OCI-LY1 (cell line): ENCODE measurements around the gene CUBN.

Experiments used
- H2AFZ ChIP-seq: fragments of 200-600 bp; sonication (generic), shearing (Covaris generic); 2 replicates; pipeline ENCODE4 v1.6.0; 2014; ENCODE audit warnings: antibody characterized with exemption, mild to moderate bottlenecking, low read length
- H3F3A ChIP-seq: fragments of 200-600 bp; sonication (generic), shearing (Covaris generic); 2 replicates; pipeline ENCODE4 v1.6.0; 2014; ENCODE audit warnings: mild to moderate bottlenecking, antibody characterized with exemption, low read length, moderate library complexity; ENCODE audit not compliant: insufficient read depth
- H3K27ac ChIP-seq: fragments of 200-600 bp; sonication (generic); 2 replicates; pipeline ENCODE4 v1.5.1; 2014; ENCODE audit warnings: low read length, mixed run types, mild to moderate bottlenecking, low read depth; ENCODE audit not compliant: poor library complexity, severe bottlenecking
- H3K27me3 ChIP-seq: fragments of 200-600 bp; sonication (generic); 2 replicates; pipeline ENCODE4 v1.6.0; 2014; ENCODE audit warnings: antibody characterized with exemption, mild to moderate bottlenecking, low read length, moderate library complexity; ENCODE audit not compliant: insufficient read depth
- H3K36me3 ChIP-seq: fragments of 200-600 bp; sonication (generic); 2 replicates; pipeline ENCODE4 v1.6.1; 2014; ENCODE audit warnings: mild to moderate bottlenecking, antibody characterized with exemption, low read length, moderate library complexity, mixed read lengths; ENCODE audit not compliant: insufficient read depth
- H3K4me1 ChIP-seq: fragments of 200-600 bp; sonication (generic); 2 replicates; pipeline ENCODE4 v1.5.1; 2014; ENCODE audit warnings: mild to moderate bottlenecking, low read length, moderate library complexity; ENCODE audit not compliant: insufficient read depth, severe bottlenecking
- H3K4me2 ChIP-seq: fragments of 200-600 bp; sonication (generic), shearing (Covaris generic); 2 replicates; pipeline ENCODE4 v1.6.1; 2014; ENCODE audit warnings: low read length
- H3K4me3 ChIP-seq: fragments of 200-600 bp; sonication (generic); 2 replicates; pipeline ENCODE4 v1.5.1; 2014; ENCODE audit warnings: low read length, low read depth, mild to moderate bottlenecking, mixed read lengths; ENCODE audit not compliant: poor library complexity, severe bottlenecking
- H3K79me2 ChIP-seq: fragments of 200-600 bp; shearing (Covaris generic); 2 replicates; pipeline ENCODE4 v1.6.1; 2016; ENCODE audit warnings: mixed run types, low read length, mixed read lengths; ENCODE audit not compliant: insufficient read depth
- H3K9ac ChIP-seq: fragments of 200-600 bp; sonication (generic), shearing (Covaris generic); 2 replicates; pipeline ENCODE4 v1.6.1; 2014; ENCODE audit warnings: mild to moderate bottlenecking, low read length, mixed read lengths
- H3K9me2 ChIP-seq: fragments of 200-600 bp; sonication (generic), shearing (Covaris generic); 2 replicates; pipeline ENCODE4 v1.6.1; 2014; ENCODE audit warnings: low read depth, mild to moderate bottlenecking, low read length, mixed read lengths
- H3K9me3 ChIP-seq: fragments of 200-600 bp; shearing (Covaris generic); 2 replicates; pipeline ENCODE4 v1.6.1; 2014; ENCODE audit warnings: low read length, mixed read lengths
- H4K20me1 ChIP-seq: fragments of 200-600 bp; sonication (generic), shearing (Covaris generic); 2 replicates; pipeline ENCODE4 v1.6.0; 2016; ENCODE audit warnings: mild to moderate bottlenecking, low read length; ENCODE audit not compliant: insufficient read depth
- EZH2 ChIP-seq: fragments of 200-600 bp; sonication (generic), shearing (Covaris generic); IDR thresholded peaks from 2 replicates; pipeline ENCODE4 v1.8.0; 2017; ENCODE audit warnings: borderline replicate concordance, mixed run types, mild to moderate bottlenecking, antibody characterized with exemption, low read length, moderate library complexity, mixed read lengths
- TF ChIP-seq, protein P1 (sequence below): fragments of 200-600 bp; sonication (generic), shearing (Covaris generic); IDR thresholded peaks from 2 replicates; pipeline ENCODE4 v1.5.1; 2017; ENCODE audit warnings: mild to moderate bottlenecking, antibody characterized with exemption, low read length, moderate library complexity, mixed read lengths

Gene CUBN

DNA sequence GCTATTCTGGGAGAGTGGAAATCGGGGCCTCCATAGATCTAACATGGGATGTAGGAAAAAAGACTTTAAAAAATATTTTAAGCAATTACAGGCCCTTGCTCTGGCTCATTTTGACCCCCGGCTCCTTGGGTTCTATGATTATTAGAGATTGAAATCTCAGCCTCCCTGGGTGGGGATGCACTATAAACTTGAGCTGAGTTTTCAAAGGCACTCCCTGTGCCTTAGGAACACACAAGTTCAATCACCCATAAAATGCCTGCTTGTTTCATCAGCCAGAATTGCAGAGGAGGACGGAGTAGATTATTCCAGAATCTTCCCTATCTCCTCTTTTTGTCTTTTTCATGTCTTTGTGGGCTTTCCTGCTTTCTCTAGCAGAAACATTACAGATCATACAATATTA is 145.4 kb downstream of the CUBN start:
- Histone ChIP-seq H3F3A (no peaks in the 10 kb centered on the region), H3K27me3 (no peaks in the 10 kb centered on the region), H2AFZ (no peak overlapping the region), H3K4me3 (no peak overlapping the region), H3K79me2 (no peaks in the 10 kb centered on the region), H3K27ac (no peak overlapping the region), H3K36me3 (no peaks in the 10 kb centered on the region), H3K9me2 (no peaks in the 10 kb centered on the region), H3K4me1 (no peaks in the 10 kb centered on the region), H3K9me3 (no peaks in the 10 kb centered on the region), H3K4me2 (no peak overlapping the region), H3K9ac (no peak overlapping the region), H4K20me1 (no peaks in the 10 kb centered on the region)
- no peak for TF ChIP-seq EZH2
- TF ChIP-seq, protein P1, sequence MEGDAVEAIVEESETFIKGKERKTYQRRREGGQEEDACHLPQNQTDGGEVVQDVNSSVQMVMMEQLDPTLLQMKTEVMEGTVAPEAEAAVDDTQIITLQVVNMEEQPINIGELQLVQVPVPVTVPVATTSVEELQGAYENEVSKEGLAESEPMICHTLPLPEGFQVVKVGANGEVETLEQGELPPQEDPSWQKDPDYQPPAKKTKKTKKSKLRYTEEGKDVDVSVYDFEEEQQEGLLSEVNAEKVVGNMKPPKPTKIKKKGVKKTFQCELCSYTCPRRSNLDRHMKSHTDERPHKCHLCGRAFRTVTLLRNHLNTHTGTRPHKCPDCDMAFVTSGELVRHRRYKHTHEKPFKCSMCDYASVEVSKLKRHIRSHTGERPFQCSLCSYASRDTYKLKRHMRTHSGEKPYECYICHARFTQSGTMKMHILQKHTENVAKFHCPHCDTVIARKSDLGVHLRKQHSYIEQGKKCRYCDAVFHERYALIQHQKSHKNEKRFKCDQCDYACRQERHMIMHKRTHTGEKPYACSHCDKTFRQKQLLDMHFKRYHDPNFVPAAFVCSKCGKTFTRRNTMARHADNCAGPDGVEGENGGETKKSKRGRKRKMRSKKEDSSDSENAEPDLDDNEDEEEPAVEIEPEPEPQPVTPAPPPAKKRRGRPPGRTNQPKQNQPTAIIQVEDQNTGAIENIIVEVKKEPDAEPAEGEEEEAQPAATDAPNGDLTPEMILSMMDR, result no peak

DNA sequence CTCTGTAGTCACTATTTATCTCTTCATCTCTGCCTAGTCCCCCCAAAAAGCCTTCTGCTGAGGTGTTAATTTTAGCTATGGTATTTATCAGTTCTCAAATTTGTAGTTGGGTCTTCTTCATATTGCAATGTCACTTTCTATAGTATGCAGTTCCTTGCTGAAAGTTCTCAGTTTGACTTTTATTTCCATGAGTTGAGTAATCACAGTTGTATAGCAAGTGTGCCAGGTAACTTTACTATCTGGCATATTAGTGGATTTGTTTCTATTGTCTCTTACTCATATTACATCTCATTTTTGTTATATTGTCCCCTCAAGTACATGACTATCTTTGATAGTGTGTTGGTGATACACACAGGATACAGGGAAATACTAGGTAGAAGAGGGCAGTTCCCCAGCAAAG is 152.8 kb downstream of the CUBN start:
- H3K4me1 ChIP-seq, result no peaks in the 10 kb centered on the region
- no peak overlapping the region for H3K4me3 ChIP-seq
- H3K4me2 ChIP-seq, result no peak overlapping the region
- no peaks in the 10 kb centered on the region for H3K79me2 ChIP-seq
- no peaks in the 10 kb centered on the region for H3F3A ChIP-seq
- no peak for TF ChIP-seq EZH2
- TF ChIP-seq, protein P1, result no peak
- H3K9me3 ChIP-seq, result no peaks in the 10 kb centered on the region
- H2AFZ ChIP-seq, result no peak overlapping the region
- H3K9me2 ChIP-seq, result no peaks in the 10 kb centered on the region
- H3K9ac ChIP-seq, result no peak overlapping the region
- no peaks in the 10 kb centered on the region for H4K20me1 ChIP-seq
- no peak overlapping the region for H3K27ac ChIP-seq
- H3K36me3 ChIP-seq, result no peaks in the 10 kb centered on the region
- H3K27me3 ChIP-seq, result no peaks in the 10 kb centered on the region

DNA sequence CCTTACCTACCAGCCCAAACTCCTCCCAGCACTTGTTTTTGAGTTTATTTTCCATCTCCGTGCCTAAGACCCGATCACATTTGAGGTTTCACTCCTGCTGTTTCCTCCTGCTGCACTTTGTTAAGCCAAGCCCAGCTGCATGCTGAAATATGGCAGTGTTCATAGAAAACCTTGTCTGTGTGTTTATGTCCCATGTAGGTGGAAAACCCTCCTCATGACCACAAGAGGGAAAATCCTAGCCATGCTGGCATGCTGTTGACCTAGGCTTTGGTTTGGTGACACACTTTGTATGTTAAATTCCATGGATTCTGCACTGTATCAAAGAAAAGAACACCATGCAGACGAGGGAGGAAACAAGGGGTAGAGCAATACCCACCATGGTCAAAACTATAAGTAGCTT is 154.4 kb downstream of the CUBN start:
- Histone ChIP-seq H3K27me3 (no peaks in the 10 kb centered on the region), H3K27ac (no peak overlapping the region), H3K9me2 (no peaks in the 10 kb centered on the region), H3K79me2 (no peaks in the 10 kb centered on the region), H4K20me1 (no peaks in the 10 kb centered on the region), H3K9ac (no peak overlapping the region), H3K9me3 (no peaks in the 10 kb centered on the region), H3K36me3 (no peaks in the 10 kb centered on the region), H2AFZ (no peak overlapping the region), H3F3A (no peaks in the 10 kb centered on the region), H3K4me3 (no peak overlapping the region), H3K4me2 (no peak overlapping the region), H3K4me1 (no peaks in the 10 kb centered on the region)
- TF ChIP-seq, protein P1, result no peak
- TF ChIP-seq EZH2, result no peak
